Cardiac fibroblast (primary cell): ENCODE data around the gene IL22RA2.

Experiments
- DNase-seq, 2 donors: peaks; one replicate each; pipeline versions ENCODE4 v3.0.0 to v3.0.0-alpha.2; 2010; ENCODE audit warnings: low read depth in 2 of 2
- H3K4me3 ChIP-seq, 2 donors: replicated peaks in 1 of 2; 1 replicate in 1 of 2; 2 replicates in 1 of 2; pipeline ENCODE4 v1.5.1; 2011; ENCODE audit warnings: low read depth in 2 of 2, low read length in 2 of 2, mild to moderate bottlenecking in 2 of 2, moderate library complexity in 1 of 2
- TF ChIP-seq, protein P1 (sequence below): IDR thresholded peaks from one replicate; pipeline ENCODE4 v1.5.1; 2011; ENCODE audit warnings: low read depth, mild to moderate bottlenecking, low read length, inconsistent platforms

IL22RA2 gene

DNA sequence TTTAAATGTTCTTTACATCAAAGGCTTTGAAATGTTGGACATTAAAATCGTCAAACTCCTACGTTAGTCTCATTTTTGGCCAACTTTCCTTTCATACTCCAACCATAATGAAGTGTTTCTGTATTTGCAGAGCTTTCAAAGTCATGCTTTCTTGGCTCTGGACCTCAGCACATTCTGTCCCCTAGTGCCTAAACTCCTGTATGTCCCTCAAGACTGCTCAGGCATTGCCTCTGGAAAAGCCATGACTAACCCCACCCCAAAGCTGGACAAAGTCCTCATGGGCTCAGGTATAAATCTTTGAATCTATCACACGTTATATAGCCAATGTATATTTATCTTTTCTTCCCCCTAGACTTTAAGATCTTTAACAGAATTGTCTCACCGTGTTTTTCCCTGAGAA, 26.8 kb upstream of the IL22RA2 start:
- H3K4me3 ChIP-seq = no peak overlapping the region
- TF ChIP-seq, protein P1, sequence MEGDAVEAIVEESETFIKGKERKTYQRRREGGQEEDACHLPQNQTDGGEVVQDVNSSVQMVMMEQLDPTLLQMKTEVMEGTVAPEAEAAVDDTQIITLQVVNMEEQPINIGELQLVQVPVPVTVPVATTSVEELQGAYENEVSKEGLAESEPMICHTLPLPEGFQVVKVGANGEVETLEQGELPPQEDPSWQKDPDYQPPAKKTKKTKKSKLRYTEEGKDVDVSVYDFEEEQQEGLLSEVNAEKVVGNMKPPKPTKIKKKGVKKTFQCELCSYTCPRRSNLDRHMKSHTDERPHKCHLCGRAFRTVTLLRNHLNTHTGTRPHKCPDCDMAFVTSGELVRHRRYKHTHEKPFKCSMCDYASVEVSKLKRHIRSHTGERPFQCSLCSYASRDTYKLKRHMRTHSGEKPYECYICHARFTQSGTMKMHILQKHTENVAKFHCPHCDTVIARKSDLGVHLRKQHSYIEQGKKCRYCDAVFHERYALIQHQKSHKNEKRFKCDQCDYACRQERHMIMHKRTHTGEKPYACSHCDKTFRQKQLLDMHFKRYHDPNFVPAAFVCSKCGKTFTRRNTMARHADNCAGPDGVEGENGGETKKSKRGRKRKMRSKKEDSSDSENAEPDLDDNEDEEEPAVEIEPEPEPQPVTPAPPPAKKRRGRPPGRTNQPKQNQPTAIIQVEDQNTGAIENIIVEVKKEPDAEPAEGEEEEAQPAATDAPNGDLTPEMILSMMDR = no peak
- DNase-seq = no peak

DNA sequence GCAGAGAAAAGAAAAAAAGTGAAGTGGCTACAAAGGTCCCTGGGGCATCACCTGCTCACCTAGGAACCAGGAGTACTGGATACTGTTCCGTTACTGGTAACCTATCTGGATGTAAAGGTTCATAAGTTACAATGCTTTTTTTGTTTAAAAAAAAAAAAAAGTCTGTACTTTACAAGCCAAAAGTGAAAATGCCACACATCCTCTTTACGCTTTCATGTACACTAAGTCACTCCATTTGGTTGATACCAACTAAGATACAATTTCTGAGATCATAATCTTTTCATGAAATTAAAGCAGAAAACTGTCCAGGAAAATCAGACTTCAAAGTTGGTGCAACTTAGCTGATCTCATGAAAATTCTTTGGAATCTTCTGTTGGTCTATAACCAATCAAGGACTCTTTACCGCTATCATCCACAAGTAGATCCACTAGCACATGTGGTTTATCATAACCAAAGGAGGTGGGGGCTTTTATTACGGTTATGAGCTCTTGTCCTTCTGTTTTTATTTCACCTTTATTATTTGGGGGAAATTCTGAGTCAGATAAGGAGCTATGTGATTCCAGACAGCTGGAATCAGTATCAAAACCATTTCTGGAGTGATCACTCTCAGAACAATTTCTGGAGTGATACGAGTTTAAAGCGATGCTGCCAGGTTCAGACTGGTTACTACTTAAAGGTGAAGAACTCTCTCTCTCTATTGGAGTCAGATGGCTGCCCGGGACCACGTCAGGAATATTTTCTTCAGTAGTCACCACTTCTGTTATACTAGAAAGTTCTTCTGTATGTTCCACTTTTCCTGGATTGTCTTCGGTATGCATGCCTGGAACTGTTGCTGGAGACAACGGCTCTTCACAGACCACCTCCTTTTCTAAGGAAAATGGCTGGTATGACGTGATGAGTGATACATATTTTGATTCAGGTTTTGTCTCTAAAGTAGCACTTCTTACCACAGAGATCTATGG, 24.5 kb upstream of the IL22RA2 start:
- H3K4me3 ChIP-seq = no peak overlapping the region
- no peak for DNase-seq
- TF ChIP-seq, protein P1 = no peak

DNA sequence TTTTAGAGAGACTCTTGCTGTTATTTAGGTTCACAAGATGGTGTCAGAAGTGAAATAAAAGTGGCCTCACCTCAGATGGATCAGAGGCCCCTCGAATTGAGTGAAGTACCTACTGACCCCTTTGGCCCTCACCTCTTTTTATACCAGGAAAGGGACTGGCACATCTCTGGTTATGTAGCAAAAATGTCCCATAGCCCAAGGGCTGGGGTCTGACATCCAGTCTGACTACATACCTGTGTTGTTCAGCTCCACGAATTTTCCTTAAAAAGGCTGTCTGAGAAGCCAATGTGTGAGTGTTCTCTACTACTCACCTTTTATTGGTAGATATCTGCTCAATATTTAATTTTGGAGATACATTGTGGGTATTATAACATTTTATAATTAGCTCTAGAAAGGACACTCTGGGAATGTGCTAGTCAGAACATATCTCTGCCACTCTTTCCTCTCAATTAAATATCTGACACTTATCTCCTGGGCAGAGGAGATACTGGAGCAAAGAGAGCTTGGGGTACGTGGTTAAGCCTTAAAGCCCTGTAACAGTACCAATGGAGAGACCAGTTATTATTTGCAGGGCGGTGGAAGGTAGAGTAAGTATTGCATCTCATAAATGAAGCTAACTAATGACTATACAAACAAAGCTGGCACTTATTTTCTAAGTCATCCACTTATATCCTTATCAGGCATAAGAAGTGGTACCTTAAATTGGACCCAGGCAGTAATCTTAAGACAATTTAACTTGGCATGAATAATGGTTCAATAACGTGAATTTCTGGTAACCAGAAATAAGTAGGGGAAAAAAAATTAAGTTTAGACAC, 20.0 kb upstream of the IL22RA2 start:
- no peak for DNase-seq
- H3K4me3 ChIP-seq = no peak overlapping the region
- TF ChIP-seq, protein P1 = no peak

DNA sequence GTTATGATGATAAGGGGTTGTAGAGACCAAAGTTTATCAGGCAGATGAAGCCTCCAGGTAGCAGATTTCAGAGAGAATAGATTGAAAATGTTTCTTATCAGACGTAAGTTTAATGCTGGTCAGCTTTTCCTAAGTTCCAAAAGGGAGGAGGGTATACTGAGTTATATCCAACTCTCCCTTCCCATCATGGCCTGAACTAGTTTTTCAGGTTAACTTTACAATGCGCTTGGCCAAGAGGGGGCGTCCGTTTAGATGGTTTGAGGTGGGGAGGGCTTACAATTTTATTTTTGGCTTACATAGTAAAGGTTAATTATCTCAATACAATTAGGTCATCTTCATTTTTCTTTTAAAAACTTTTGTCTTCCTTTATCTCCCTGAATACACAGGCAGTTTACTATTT, 19.4 kb upstream of the IL22RA2 start:
- TF ChIP-seq, protein P1 = no peak
- DNase-seq = no peak
- no peak overlapping the region for H3K4me3 ChIP-seq

DNA sequence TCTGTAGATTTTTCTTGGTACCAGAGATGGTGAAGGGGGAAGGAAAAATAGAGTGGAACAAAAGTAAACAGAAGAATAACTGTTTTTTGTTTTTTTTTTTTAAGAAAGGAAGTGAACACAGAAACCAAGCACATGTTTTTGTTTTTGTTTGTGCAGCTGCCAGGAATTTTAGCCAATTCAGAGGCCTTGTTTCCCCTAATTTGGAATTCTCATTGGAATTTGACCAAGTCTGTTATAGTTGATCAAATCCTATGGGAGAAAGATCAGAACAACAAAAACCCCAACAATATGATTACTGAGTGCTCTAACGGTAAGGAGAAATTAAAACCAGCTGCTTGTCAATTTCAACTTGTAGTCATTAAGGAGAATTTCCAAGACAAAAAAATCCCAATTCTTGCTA, 18.2 kb upstream of the IL22RA2 start:
- H3K4me3 ChIP-seq = no peak overlapping the region
- TF ChIP-seq, protein P1 = no peak
- peak; percentile 14 to 54 for DNase-seq

DNA sequence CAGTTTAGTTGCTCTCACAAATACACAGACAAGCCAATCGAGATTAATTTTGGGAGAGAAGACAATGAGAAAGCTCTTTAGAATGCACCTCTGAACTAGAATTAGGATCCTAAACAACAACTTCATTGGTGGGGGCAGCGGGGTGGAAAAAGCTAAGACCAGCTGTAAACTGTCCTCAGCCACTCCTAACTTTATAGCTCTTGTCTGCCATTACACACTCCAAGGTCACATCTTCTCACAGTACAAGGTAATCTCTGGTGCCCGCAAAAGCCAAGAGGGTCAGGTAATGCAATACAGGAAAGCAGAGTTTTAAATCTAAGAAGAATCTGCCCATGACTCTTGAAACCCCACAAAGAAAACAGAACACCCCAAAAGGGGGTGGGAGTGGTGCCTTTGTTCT, 17.8 kb upstream of the IL22RA2 start:
- no peak overlapping the region for H3K4me3 ChIP-seq
- DNase-seq = no peak
- TF ChIP-seq, protein P1 = no peak
